Body of pancreas (tissue), 4 donors: ENCODE results near the gene ROBO2.

ENCODE experiments used
- POLR2A ChIP-seq, 3 donors: fragments of 450-650 bp; IDR thresholded peaks; one replicate each; pipeline ENCODE4 v1.6.1; 2016; ENCODE audit warnings: antibody characterized with exemption in 3 of 3, mild to moderate bottlenecking in 2 of 3
- TF ChIP-seq, protein P1 (sequence below), 7 experiments: fragments of 450-650 bp in 4 of 7; fragments of 200-600 bp in 3 of 7; sonication (generic) in 3 of 7; IDR thresholded peaks; one replicate each; pipeline ENCODE4 v1.5.1; 2016 to 2019; ENCODE audit warnings: antibody characterized with exemption in 7 of 7

DNA sequence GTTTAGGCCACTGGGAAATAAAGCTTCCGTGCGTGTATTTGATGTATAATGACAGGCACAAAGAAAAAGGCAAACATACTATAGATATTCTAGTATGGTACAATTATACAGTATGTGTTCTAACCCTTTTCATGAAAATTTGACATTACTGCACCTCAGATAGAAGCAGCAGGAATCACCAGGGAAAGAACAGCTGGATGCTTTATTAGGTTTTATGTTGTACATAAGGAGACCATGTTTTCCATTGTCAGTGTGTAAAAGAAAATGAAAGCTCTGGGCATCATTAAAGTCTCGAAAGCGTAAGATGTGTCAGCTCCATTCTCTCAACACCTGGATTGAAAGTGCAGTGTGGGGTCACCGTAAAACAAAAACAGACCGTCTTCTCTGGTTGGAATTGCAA lies 302.1 kb downstream of the ROBO2 start:
- TF ChIP-seq, protein P1, sequence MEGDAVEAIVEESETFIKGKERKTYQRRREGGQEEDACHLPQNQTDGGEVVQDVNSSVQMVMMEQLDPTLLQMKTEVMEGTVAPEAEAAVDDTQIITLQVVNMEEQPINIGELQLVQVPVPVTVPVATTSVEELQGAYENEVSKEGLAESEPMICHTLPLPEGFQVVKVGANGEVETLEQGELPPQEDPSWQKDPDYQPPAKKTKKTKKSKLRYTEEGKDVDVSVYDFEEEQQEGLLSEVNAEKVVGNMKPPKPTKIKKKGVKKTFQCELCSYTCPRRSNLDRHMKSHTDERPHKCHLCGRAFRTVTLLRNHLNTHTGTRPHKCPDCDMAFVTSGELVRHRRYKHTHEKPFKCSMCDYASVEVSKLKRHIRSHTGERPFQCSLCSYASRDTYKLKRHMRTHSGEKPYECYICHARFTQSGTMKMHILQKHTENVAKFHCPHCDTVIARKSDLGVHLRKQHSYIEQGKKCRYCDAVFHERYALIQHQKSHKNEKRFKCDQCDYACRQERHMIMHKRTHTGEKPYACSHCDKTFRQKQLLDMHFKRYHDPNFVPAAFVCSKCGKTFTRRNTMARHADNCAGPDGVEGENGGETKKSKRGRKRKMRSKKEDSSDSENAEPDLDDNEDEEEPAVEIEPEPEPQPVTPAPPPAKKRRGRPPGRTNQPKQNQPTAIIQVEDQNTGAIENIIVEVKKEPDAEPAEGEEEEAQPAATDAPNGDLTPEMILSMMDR (IDR thresholded peaks at IDR 0.05): no peak
- TF ChIP-seq POLR2A (IDR thresholded peaks at IDR 0.05): no peak
